Measurements from ENCODE around the gene WIPF2.
A peak's percentile ranks its signal among the peaks of the same experiment; 100 is the strongest.

The WIPF2 gene

DNA sequence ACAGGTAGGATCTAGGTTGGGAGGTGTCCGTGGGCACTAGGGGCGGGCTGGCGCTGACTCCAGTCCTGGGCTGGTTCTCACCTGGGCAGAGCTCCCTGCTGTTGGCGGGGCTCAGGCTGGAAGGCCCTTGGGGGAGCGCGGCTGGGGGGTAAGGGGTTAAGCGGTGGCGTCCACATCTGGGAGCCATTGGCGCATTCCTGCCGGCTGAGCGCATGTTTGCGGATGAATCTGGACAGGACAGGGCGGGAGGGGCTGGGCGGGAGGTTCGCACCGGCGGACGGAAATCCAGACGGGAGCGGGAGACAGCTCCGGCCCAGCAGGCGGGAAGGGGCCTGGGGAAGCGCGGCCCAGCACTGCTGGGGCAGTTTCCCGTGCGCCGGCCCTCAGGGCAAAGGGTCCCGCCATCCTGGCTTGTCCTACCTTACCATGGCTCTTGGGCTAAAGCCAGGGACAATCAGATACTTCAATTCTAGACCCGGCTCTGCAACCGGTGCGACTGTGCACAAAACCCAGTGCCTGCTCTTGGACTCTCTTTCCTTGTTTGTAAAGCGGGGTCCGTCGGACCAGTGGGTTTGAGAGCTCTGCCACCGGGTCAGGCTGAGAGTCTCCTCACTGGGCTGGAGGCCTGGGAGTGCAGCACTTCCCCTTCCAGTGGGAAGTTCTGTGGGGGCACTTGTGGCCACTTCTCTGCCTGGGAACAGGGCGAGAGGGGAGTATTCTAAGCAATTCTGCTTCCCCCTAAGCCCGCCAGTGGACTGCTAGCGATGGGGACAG lies 97.7 kb downstream of the WIPF2 start:
- ChIA-PET POLR2A (interaction anchor here (0.5 to 4.0 kb wide), 19 partner anchors 10 to 317 kb away, joined by 3 to 43 read pairs (median 6); partner anchors contain the start of genes CDC6 and TOP2A), CTCF (interaction anchor here (0.6 to 6.0 kb wide), 24 partner anchors 9 to 683 kb away, joined by 3 to 85 read pairs (median 4); partner anchors contain the start of gene CDC6)
- H3K4me1 ChIP-seq (ENCODE audit: control insufficient read depth, insufficient read depth, low read length) = peaks cover 33% of the 10 kb centered on the region
- H3K9me3 ChIP-seq (ENCODE audit: control insufficient read depth, insufficient read depth, low read depth, low read length) = no peaks in the 10 kb centered on the region
- peak overlapping the region; percentile 20; the same call in 1 of the 2 replicates for H3K27ac ChIP-seq (ENCODE audit: extremely low read depth, low read depth, low read length)
- H3K4me3 ChIP-seq (ENCODE audit: low read depth, low read length) = peak overlapping the region; percentile 18
- no peaks in the 10 kb centered on the region for H3K36me3 ChIP-seq (ENCODE audit: control insufficient read depth in 2 of 2, insufficient read depth in 1 of 2, low read length in 2 of 2)
- TF ChIP-seq ZNF660 (tag by site-specific recombination; IDR thresholded peaks at IDR 0.05) = peak; percentile 50; the same call in 1 of the 2 replicates
- no peak for TF ChIP-seq FEZF1 (tag by site-specific recombination; IDR thresholded peaks at IDR 0.05)
- TF ChIP-seq ZFP69B (tag by site-specific recombination; IDR thresholded peaks at IDR 0.05) = no peak
- no peak for TF ChIP-seq EGR2 (tag by site-specific recombination; IDR thresholded peaks at IDR 0.05; ENCODE audit: low read depth)
- TF ChIP-seq ZNF48 (tag by site-specific recombination; IDR thresholded peaks at IDR 0.05) = no peak
- no peak for TF ChIP-seq ZNF221 (tag by site-specific recombination; IDR thresholded peaks at IDR 0.05; ENCODE audit: borderline replicate concordance)
- no peak for TF ChIP-seq ZNF114 (tag by site-specific recombination; IDR thresholded peaks at IDR 0.05)
- peak; percentile 60; the same call in 1 of the 2 replicates for TF ChIP-seq HIC1 (tag by site-specific recombination; IDR thresholded peaks at IDR 0.05)
- no peak for TF ChIP-seq ZNF560 (tag by site-specific recombination; IDR thresholded peaks at IDR 0.05; ENCODE audit: borderline replicate concordance)
- TF ChIP-seq ZNF366 (tag by site-specific recombination; conservative IDR thresholded peaks at IDR 0.05) = 0 out of 2 replicates have a peak, but pooled peaks have one; percentile 36
- TF ChIP-seq ZNF776 (tag by site-specific recombination; IDR thresholded peaks at IDR 0.05; ENCODE audit: borderline replicate concordance) = no peak
- no peak for TF ChIP-seq ZNF626 (tag by site-specific recombination; IDR thresholded peaks at IDR 0.05)
- TF ChIP-seq ZNF394 (tag by site-specific recombination; IDR thresholded peaks at IDR 0.05; ENCODE audit: borderline replicate concordance) = no peak
- no peak; the same call in 1 of the 2 replicates for TF ChIP-seq ZNF768 (tag by site-specific recombination; IDR thresholded peaks at IDR 0.05)
- no peak for TF ChIP-seq ZNF140 (tag by site-specific recombination; IDR thresholded peaks at IDR 0.05)
- TF ChIP-seq ZNF530 (tag by site-specific recombination; IDR thresholded peaks at IDR 0.05; ENCODE audit: low read depth) = no peak
- no peak; the same call in 1 of the 2 replicates for TF ChIP-seq ZBTB7A (tag by site-specific recombination; IDR thresholded peaks at IDR 0.05; ENCODE audit: low read depth)
- TF ChIP-seq, protein P1, sequence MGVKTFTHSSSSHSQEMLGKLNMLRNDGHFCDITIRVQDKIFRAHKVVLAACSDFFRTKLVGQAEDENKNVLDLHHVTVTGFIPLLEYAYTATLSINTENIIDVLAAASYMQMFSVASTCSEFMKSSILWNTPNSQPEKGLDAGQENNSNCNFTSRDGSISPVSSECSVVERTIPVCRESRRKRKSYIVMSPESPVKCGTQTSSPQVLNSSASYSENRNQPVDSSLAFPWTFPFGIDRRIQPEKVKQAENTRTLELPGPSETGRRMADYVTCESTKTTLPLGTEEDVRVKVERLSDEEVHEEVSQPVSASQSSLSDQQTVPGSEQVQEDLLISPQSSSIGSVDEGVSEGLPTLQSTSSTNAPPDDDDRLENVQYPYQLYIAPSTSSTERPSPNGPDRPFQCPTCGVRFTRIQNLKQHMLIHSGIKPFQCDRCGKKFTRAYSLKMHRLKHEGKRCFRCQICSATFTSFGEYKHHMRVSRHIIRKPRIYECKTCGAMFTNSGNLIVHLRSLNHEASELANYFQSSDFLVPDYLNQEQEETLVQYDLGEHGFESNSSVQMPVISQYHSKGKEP (tag by site-specific recombination; IDR thresholded peaks at IDR 0.05) = 0 out of 2 replicates have a peak, but pooled peaks have one; percentile 6
- no peak for TF ChIP-seq GLI2 (tag by site-specific recombination; IDR thresholded peaks at IDR 0.05; ENCODE audit: borderline replicate concordance, low read depth)
- TF ChIP-seq ZNF785 (tag by site-specific recombination; IDR thresholded peaks at IDR 0.05) = no peak
- TF ChIP-seq, protein P2, sequence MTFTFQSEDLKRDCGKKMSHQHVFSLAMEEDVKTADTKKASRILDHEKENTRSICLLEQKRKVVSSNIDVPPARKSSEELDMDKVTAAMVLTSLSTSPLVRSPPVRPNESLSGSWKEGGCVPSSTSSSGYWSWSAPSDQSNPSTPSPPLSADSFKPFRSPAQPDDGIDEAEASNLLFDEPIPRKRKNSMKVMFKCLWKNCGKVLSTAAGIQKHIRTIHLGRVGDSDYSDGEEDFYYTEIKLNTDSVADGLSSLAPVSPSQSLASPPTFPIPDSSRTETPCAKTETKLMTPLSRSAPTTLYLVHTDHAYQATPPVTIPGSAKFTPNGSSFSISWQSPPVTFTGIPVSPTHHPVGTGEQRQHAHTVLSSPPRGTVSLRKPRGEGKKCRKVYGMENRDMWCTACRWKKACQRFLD (tag by site-specific recombination; IDR thresholded peaks at IDR 0.05) = no peak
- TF ChIP-seq, protein P3, sequence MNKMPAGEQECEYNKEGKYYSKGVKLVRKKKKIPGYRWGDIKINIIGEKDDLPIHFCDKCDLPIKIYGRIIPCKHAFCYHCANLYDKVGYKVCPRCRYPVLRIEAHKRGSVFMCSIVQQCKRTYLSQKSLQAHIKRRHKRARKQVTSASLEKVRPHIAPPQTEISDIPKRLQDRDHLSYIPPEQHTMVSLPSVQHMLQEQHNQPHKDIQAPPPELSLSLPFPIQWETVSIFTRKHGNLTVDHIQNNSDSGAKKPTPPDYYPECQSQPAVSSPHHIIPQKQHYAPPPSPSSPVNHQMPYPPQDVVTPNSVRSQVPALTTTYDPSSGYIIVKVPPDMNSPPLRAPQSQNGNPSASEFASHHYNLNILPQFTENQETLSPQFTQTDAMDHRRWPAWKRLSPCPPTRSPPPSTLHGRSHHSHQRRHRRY (tag by site-specific recombination; IDR thresholded peaks at IDR 0.05) = no peak
- no peak for TF ChIP-seq ZNF423 (tag by site-specific recombination; IDR thresholded peaks at IDR 0.05)
- no peak for TF ChIP-seq ZNF266 (tag by site-specific recombination; IDR thresholded peaks at IDR 0.05; ENCODE audit: low read depth)
- TF ChIP-seq ZNF214 (tag by site-specific recombination; IDR thresholded peaks at IDR 0.05; ENCODE audit: borderline replicate concordance) = no peak
- TF ChIP-seq ZBTB17 (tag by site-specific recombination; IDR thresholded peaks at IDR 0.05) = peak; percentile 21; the same call in 1 of the 2 replicates
- no peak for TF ChIP-seq YY1 (tag by site-specific recombination; IDR thresholded peaks at IDR 0.05)
- TF ChIP-seq ZNF37A (tag by site-specific recombination; IDR thresholded peaks at IDR 0.05) = no peak
- no peak for TF ChIP-seq ZNF18 (tag by site-specific recombination; IDR thresholded peaks at IDR 0.05)
